Measurements from ENCODE around the gene FBXL4.

The FBXL4 gene

DNA sequence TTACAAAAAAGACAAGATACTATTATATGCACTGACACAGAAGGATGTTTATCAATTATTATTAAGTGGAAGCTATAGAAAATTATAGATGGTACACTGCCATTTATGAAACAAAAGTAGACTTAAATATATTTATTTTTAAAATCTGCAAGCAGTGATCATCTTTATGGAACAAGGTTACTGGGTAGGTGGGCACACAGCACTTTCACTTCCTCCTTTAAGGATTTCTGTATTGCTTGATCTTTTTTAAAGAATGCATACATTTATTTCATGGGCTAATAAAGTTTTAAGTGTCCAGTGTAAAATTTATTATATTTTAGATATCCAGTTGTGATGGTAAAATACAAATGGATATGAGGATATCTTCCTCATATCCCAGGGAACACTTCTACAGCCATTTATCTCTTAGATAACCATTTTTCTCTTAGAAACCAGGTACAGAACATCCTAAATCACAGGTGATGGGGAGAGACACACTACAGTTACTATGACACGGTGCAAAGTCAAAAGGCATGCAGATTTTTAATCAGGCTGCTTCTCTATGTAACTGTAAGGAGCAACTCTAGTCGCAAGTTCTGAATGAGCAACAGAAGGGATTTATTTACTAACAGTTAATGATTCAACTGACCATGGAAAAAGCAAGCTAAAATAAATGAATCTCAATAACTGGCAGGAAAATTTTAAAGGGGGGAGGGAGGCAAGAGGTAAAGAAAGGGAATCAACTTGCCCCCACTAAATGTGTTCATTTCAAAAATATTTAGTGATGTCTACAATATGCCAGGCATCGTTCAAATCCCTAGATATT, 2.2 kb downstream of the FBXL4 start:
- Mint-ChIP-seq H3K9me3 (peaks cover 25% of the 10 kb centered on the region), H3K4me3 (peak overlapping the region; percentile 89 to 97 (median 96)), H3K27me3 (ENCODE audit: low read depth) (no peaks in the 10 kb centered on the region), H3K27ac (peak overlapping the region; percentile 69 to 96 (median 86)), H3K36me3 (ENCODE audit: low read depth) (peaks cover 38% of the 10 kb centered on the region), H3K4me1 (peaks cover 22% of the 10 kb centered on the region)
- TF ChIP-seq, protein P1, sequence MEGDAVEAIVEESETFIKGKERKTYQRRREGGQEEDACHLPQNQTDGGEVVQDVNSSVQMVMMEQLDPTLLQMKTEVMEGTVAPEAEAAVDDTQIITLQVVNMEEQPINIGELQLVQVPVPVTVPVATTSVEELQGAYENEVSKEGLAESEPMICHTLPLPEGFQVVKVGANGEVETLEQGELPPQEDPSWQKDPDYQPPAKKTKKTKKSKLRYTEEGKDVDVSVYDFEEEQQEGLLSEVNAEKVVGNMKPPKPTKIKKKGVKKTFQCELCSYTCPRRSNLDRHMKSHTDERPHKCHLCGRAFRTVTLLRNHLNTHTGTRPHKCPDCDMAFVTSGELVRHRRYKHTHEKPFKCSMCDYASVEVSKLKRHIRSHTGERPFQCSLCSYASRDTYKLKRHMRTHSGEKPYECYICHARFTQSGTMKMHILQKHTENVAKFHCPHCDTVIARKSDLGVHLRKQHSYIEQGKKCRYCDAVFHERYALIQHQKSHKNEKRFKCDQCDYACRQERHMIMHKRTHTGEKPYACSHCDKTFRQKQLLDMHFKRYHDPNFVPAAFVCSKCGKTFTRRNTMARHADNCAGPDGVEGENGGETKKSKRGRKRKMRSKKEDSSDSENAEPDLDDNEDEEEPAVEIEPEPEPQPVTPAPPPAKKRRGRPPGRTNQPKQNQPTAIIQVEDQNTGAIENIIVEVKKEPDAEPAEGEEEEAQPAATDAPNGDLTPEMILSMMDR (IDR thresholded peaks at IDR 0.05; ENCODE audit: unreplicated experiment in 3 of 3): no peak

DNA sequence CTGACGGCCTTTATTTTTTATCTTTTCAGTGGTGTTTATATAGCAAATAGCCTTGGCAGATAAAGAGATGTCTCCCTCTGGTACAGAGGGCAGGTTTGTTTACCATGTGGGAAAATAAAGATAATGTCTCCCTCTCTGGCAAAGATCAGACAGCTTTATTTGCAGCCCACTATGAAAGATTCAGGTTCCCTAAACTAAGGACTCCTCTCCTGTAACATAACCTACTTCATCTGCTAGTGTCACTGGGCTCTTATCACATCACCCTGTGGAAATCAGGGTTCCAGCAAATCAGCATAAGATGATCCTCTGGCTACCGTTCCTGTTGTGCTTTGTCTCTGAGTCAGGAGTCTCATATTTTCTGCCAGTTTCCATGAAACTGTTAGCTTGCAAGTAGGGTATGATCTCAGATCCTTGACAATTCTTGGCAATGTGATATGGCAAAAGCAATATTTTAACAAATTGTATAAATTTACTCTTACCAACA, 3.1 kb downstream of the FBXL4 start:
- peak overlapping the region in 2 of 3 experiments; percentile 34 to 37 for H3K27ac Mint-ChIP-seq
- no peaks in the 10 kb centered on the region for H3K27me3 Mint-ChIP-seq (ENCODE audit: low read depth)
- H3K4me1 Mint-ChIP-seq: peaks cover 22% of the 10 kb centered on the region
- peaks cover 28% of the 10 kb centered on the region for H3K9me3 Mint-ChIP-seq
- peaks cover 44% of the 10 kb centered on the region for H3K36me3 Mint-ChIP-seq (ENCODE audit: low read depth)
- TF ChIP-seq, protein P1 (IDR thresholded peaks at IDR 0.05; ENCODE audit: unreplicated experiment in 3 of 3): no peak
- H3K4me3 Mint-ChIP-seq: peak overlapping the region in 1 of 3 experiments; percentile 74

DNA sequence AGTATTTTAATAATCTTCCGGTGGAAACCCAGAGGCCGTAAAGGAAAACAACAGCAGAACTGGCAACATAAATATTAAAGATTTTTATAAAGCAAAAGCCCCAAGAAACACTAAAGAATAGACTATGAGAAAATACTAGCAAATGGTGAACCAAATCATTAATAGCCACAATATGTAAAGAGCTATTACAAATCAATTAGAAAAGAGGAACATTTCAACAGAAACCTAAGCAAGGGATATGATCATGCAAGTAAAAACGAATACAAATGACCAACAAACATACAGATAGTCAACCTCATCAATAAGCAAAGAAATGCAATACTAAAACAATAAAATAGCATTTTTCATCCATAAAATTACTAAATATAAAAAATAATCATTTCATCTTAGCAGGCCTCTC, 3.6 kb downstream of the FBXL4 start:
- Mint-ChIP-seq H3K36me3 (ENCODE audit: low read depth) (peaks cover 48% of the 10 kb centered on the region), H3K9me3 (peaks cover 33% of the 10 kb centered on the region), H3K4me3 (no peak overlapping the region), H3K27ac (no peak overlapping the region), H3K4me1 (peaks cover 22% of the 10 kb centered on the region), H3K27me3 (ENCODE audit: low read depth) (no peaks in the 10 kb centered on the region)
- TF ChIP-seq, protein P1 (IDR thresholded peaks at IDR 0.05; ENCODE audit: unreplicated experiment in 3 of 3): no peak

DNA sequence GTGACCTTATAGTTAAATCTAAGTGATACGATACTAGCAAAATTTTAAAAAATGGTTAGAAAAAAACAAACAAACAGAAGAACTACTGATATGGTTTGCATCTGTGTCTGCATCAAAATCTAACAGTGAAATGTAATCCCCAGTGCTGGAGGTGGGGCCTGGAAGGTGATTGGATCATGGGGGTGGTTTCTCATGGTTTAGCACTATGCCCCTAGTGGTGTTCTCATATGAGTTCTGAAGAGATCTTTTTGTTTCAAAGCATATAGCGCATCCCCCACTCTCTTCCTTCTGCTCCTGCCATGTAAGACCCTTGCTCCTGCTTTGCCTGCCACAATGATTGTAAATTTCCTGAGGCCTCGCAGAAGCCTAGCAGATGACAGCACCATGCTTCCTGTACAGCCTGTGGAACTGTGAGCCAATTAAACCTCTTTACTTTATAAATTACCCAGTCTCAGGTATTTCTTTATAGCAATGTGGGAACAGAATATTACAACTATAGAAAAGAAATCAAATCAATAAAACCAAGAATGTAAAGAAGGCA, 5.4 kb downstream of the FBXL4 start:
- Mint-ChIP-seq H3K9me3 (peaks cover 41% of the 10 kb centered on the region), H3K36me3 (ENCODE audit: low read depth) (peaks cover 59% of the 10 kb centered on the region), H3K4me1 (peaks cover 22% of the 10 kb centered on the region), H3K4me3 (no peak overlapping the region), H3K27ac (no peak overlapping the region), H3K27me3 (ENCODE audit: low read depth) (no peaks in the 10 kb centered on the region)
- TF ChIP-seq, protein P1 (IDR thresholded peaks at IDR 0.05; ENCODE audit: unreplicated experiment in 3 of 3): no peak

DNA sequence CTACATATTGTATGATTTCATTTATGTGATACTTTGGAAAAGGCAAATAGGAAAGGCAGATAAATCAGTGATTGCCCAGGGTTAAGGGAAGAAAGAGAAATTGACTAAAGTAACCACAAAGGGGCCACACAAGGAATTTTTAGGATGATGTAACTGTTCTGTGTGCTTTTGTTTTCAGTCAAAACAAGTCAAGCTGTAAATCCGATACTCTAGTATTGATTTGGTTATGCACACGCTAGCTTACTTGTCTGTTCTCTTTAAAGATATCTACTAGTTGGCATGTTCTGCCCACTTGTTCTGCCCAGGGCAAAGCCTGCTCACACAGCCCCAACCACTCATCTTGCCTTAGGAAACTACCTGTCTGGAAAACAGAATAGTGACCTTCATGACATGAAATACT, 6.4 kb downstream of the FBXL4 start:
- TF ChIP-seq, protein P1 (IDR thresholded peaks at IDR 0.05; ENCODE audit: unreplicated experiment in 3 of 3): no peak
- Mint-ChIP-seq H3K27ac (no peak overlapping the region), H3K4me1 (peaks cover 16% of the 10 kb centered on the region), H3K4me3 (no peak overlapping the region), H3K27me3 (ENCODE audit: low read depth) (no peaks in the 10 kb centered on the region), H3K9me3 (peaks cover 42% of the 10 kb centered on the region), H3K36me3 (ENCODE audit: low read depth) (peaks cover 63% of the 10 kb centered on the region)
